Measurements from ENCODE around the gene SELL.
"Not testable (repeated sequence)": the region's sequence is repeated elsewhere in the genome, so short reads cannot be mapped to it uniquely, and the experiment has no call there.

SELL gene

GRCh38 chr1:169683661-169684060, 27.8 kb downstream of the SELL start:
- no peaks in the 10 kb centered on the region for H3K9me3 ChIP-seq
- no peak overlapping the region for H3K27ac ChIP-seq
- no peaks in the 10 kb centered on the region for H3K36me3 ChIP-seq
- no peak for TF ChIP-seq CTCF (IDR thresholded peaks at IDR 0.05)
- peaks cover 4 to 7% of the 10 kb centered on the region in 2 experiments for H3K4me1 ChIP-seq (ENCODE audit: control insufficient read depth in 1 of 2, insufficient read depth in 1 of 2, low read depth in 1 of 2, low read length in 1 of 2)
- H3K4me3 ChIP-seq (ENCODE audit: low read depth in 1 of 2, low read length in 1 of 2): no peak overlapping the region
- no peaks in the 10 kb centered on the region for H3K27me3 ChIP-seq

GRCh38 chr1:169683168-169683567, 28.3 kb downstream of the SELL start:
- not testable (repeated sequence) for H3K4me3 ChIP-seq (ENCODE audit: low read depth in 1 of 2, low read length in 1 of 2); H3K9me3 ChIP-seq; H3K27ac ChIP-seq; H3K27me3 ChIP-seq; H3K36me3 ChIP-seq; H3K4me1 ChIP-seq (ENCODE audit: control insufficient read depth in 1 of 2, insufficient read depth in 1 of 2, low read depth in 1 of 2, low read length in 1 of 2)

GRCh38 chr1:169682071-169682470, 29.3 kb downstream of the SELL start:
- H3K36me3 ChIP-seq: no peaks in the 10 kb centered on the region
- no peaks in the 10 kb centered on the region for H3K27me3 ChIP-seq
- H3K9me3 ChIP-seq: no peaks in the 10 kb centered on the region
- H3K4me3 ChIP-seq (ENCODE audit: low read depth in 1 of 2, low read length in 1 of 2): no peak overlapping the region
- TF ChIP-seq CTCF (IDR thresholded peaks at IDR 0.05): no peak
- H3K27ac ChIP-seq: no peak overlapping the region
- H3K4me1 ChIP-seq (ENCODE audit: control insufficient read depth in 1 of 2, insufficient read depth in 1 of 2, low read depth in 1 of 2, low read length in 1 of 2): peaks cover 4 to 7% of the 10 kb centered on the region in 2 experiments

- Histone ChIP-seq H3K36me3 (no peaks in the 10 kb centered on the region), H3K4me1 (ENCODE audit: control insufficient read depth in 1 of 2, insufficient read depth in 1 of 2, low read depth in 1 of 2, low read length in 1 of 2) (peaks cover 13 to 15% of the 10 kb centered on the region in 2 experiments), H3K9me3 (no peaks in the 10 kb centered on the region), H3K27ac (no peak overlapping the region), H3K4me3 (ENCODE audit: low read depth in 1 of 2, low read length in 1 of 2) (no peak overlapping the region), H3K27me3 (no peaks in the 10 kb centered on the region)
- TF ChIP-seq CTCF (IDR thresholded peaks at IDR 0.05): no peak
Observed at GRCh38 chr1:169681140-169681539, 30.3 kb downstream of the SELL start.

GRCh38 chr1:169680377-169681019, 30.9 kb downstream of the SELL start:
- Histone ChIP-seq H3K27me3 (no peaks in the 10 kb centered on the region), H3K4me3 (ENCODE audit: low read depth in 1 of 2, low read length in 1 of 2) (no peak overlapping the region), H3K36me3 (no peaks in the 10 kb centered on the region), H3K9me3 (no peaks in the 10 kb centered on the region), H3K4me1 (ENCODE audit: control insufficient read depth in 1 of 2, insufficient read depth in 1 of 2, low read depth in 1 of 2, low read length in 1 of 2) (peaks cover 16 to 21% of the 10 kb centered on the region in 2 experiments), H3K27ac (no peak overlapping the region)
- no peak for TF ChIP-seq CTCF (IDR thresholded peaks at IDR 0.05)

GRCh38 chr1:169679692-169680091, 31.7 kb downstream of the SELL start:
- Histone ChIP-seq H3K4me3 (ENCODE audit: low read depth in 1 of 2, low read length in 1 of 2) (no peak overlapping the region), H3K27ac (no peak overlapping the region), H3K36me3 (no peaks in the 10 kb centered on the region), H3K9me3 (no peaks in the 10 kb centered on the region), H3K4me1 (ENCODE audit: control insufficient read depth in 1 of 2, insufficient read depth in 1 of 2, low read depth in 1 of 2, low read length in 1 of 2) (peaks cover 16 to 23% of the 10 kb centered on the region in 2 experiments), H3K27me3 (no peaks in the 10 kb centered on the region)
- no peak for TF ChIP-seq CTCF (IDR thresholded peaks at IDR 0.05)

All from neutrophil (primary cell).